Lung (tissue), 12 donors: ENCODE measurements around the gene MUC20. TPM values are rescaled to one million over a fixed set of nuclear protein-coding genes. Genes with fewer than 3 reads are reported as not detected.

Experiments used
- ATAC-seq: fragments of 200-7000 bp; cut with Tn5 transposase; one replicate; pipeline ENCODE4 v1.9.1; 2020; ENCODE audit warnings: moderate number of reproducible peaks; ENCODE audit not compliant: insufficient read depth, low FRiP score
- DNase-seq, 3 donors: peaks; one replicate each; pipeline ENCODE4 v3.0.0-alpha.2; 2013 to 2017
- H3K27ac ChIP-seq, 2 donors: one replicate each; pipeline ENCODE4 v1.5.1; 2013; ENCODE audit warnings: mild to moderate bottlenecking in 2 of 2, moderate library complexity in 2 of 2, control low read depth in 1 of 2, inconsistent platforms in 1 of 2, low read depth in 1 of 2, low read length in 1 of 2
- H3K27me3 ChIP-seq, 3 donors: one replicate each; pipeline ENCODE4 v1.5.1; 2013; ENCODE audit warnings: low read length in 2 of 3; ENCODE audit not compliant: control insufficient read depth in 3 of 3, insufficient read depth in 3 of 3
- H3K36me3 ChIP-seq, 4 donors: one replicate each; pipeline ENCODE4 v1.5.1; 2013; ENCODE audit warnings: low read length in 4 of 4, mild to moderate bottlenecking in 1 of 4, moderate library complexity in 1 of 4; ENCODE audit not compliant: control insufficient read depth in 4 of 4, insufficient read depth in 4 of 4
- H3K4me1 ChIP-seq, 5 donors: one replicate each; pipeline ENCODE4 v1.5.1; 2013; ENCODE audit warnings: low read length in 5 of 5, mild to moderate bottlenecking in 2 of 5, moderate library complexity in 1 of 5; ENCODE audit not compliant: control insufficient read depth in 5 of 5, insufficient read depth in 5 of 5
- H3K4me3 ChIP-seq: one replicate; pipeline ENCODE4 v1.5.1; 2013; ENCODE audit warnings: mild to moderate bottlenecking, control low read depth, moderate library complexity
- H3K9ac ChIP-seq, 2 donors: one replicate each; pipeline ENCODE4 v1.5.1; 2013; ENCODE audit warnings: low read length in 2 of 2, control low read depth in 1 of 2; ENCODE audit not compliant: insufficient read depth in 1 of 2
- H3K9me3 ChIP-seq, 4 donors: one replicate each; pipeline ENCODE4 v1.5.1; 2013; ENCODE audit warnings: low read length in 3 of 4, mild to moderate bottlenecking in 1 of 4, moderate library complexity in 1 of 4; ENCODE audit not compliant: control insufficient read depth in 4 of 4, insufficient read depth in 3 of 4
- WGBS, 2 donors: extraction: QIAGEN DNeasy Blood & Tissue Kit; methylation state at CpG; one replicate each; pipeline ENCODE4 v1.1.7; 2013; 5-methylcytosine and 5-hydroxymethylcytosine counted together
- polyA plus RNA-seq, 2 donors: library from polyadenylated mRNA; stranded (reverse); fragments of 200-250 nt; gene quantifications; one replicate each; pipeline ENCODE4 v1.2.1, GENCODE V29; 2013
- total RNA-seq, 2 donors: library from RNA; depleted of rRNA in 1 of 2; stranded (reverse); fragments of >200 nt in 1 of 2; gene quantifications; one replicate each; pipeline ENCODE4 v1.2.1, GENCODE V29; 2014 to 2021
- TF ChIP-seq, protein P1 (sequence below): IDR thresholded peaks from 2 replicates; pipeline ENCODE4 v1.5.1; 2012; ENCODE audit warnings: mild to moderate bottlenecking; ENCODE audit errors: control extremely low read depth, extremely low read depth
- donor health status: control.
- donor health status: control.
- donor health status: Bipolar disorder and iron deficiency.
- donor health status: healthy.
- donor health status: DM: yes; HTN: yes; CAD: no.

MUC20 gene
- total and polyA plus RNA-seq, 4 donors, result 11.0 to 23.9 (median 18.2) TPM

- WGBS, 2 donors, result 95% methylated on average over 2 of the region's 2 CpGs
- no peak overlapping the region for H3K4me3 ChIP-seq
- H3K9me3 ChIP-seq, result no peaks in the 10 kb centered on the region
- H3K27ac ChIP-seq, result no peak overlapping the region
- H3K4me1 ChIP-seq, result no peaks in the 10 kb centered on the region
- no peak overlapping the region for H3K9ac ChIP-seq
- TF ChIP-seq, protein P1, sequence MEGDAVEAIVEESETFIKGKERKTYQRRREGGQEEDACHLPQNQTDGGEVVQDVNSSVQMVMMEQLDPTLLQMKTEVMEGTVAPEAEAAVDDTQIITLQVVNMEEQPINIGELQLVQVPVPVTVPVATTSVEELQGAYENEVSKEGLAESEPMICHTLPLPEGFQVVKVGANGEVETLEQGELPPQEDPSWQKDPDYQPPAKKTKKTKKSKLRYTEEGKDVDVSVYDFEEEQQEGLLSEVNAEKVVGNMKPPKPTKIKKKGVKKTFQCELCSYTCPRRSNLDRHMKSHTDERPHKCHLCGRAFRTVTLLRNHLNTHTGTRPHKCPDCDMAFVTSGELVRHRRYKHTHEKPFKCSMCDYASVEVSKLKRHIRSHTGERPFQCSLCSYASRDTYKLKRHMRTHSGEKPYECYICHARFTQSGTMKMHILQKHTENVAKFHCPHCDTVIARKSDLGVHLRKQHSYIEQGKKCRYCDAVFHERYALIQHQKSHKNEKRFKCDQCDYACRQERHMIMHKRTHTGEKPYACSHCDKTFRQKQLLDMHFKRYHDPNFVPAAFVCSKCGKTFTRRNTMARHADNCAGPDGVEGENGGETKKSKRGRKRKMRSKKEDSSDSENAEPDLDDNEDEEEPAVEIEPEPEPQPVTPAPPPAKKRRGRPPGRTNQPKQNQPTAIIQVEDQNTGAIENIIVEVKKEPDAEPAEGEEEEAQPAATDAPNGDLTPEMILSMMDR, result no peak
- peaks cover 0 to 12% (median 4%) of the 10 kb centered on the region in 4 donors for H3K36me3 ChIP-seq
- no peak for DNase-seq
- ATAC-seq, result no peak
- no peaks in the 10 kb centered on the region for H3K27me3 ChIP-seq
These were observed 21.4 kb upstream of the MUC20 start for GRCh38 chr3:195699388-195699771.

DNA sequence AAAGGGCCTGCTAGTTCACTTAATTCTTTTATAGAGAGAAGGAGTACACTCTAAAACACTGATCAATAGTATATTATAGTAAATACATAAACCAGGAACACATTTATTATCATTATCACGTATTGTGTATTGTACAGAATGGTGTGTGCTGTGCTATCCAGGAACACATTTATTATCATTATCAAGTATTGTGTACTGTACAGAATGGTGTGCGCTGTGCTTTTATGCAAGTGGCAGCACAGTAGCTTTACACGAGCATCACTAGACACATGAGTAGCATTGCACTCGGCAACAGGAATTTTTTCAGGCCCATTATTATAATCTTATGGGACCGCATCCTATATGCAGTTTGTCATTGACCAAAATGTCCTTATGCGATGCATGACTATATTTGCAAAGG lies 20.9 kb upstream of the MUC20 start:
- ATAC-seq, result no peak
- no peaks in the 10 kb centered on the region for H3K4me1 ChIP-seq

GRCh38 chr3:195700319-195700718 lies 20.5 kb upstream of the MUC20 start:
- no peaks in the 10 kb centered on the region for H3K27me3 ChIP-seq
- 92 to 93% methylated on average over 5 of the region's 5 CpGs for WGBS, 2 donors
- H3K4me1 ChIP-seq, result no peaks in the 10 kb centered on the region
- no peak overlapping the region for H3K27ac ChIP-seq
- TF ChIP-seq, protein P1, result no peak
- ATAC-seq (no peak), DNase-seq (no peak)
- no peak overlapping the region for H3K9ac ChIP-seq
- H3K36me3 ChIP-seq, result peaks cover 0 to 8% (median 4%) of the 10 kb centered on the region in 4 donors
- H3K9me3 ChIP-seq, result no peaks in the 10 kb centered on the region
- no peak overlapping the region for H3K4me3 ChIP-seq

More for the DNA sequence above, 20.9 kb upstream of the MUC20 start:
- H3K9ac ChIP-seq, result no peak overlapping the region
- H3K27ac ChIP-seq, result no peak overlapping the region
- H3K9me3 ChIP-seq, result no peaks in the 10 kb centered on the region
- TF ChIP-seq, protein P1, result no peak
- no peak for DNase-seq
- peaks cover 0 to 9% (median 4%) of the 10 kb centered on the region in 4 donors for H3K36me3 ChIP-seq
- no peaks in the 10 kb centered on the region for H3K27me3 ChIP-seq
- WGBS, 2 donors, result 70 to 81% methylated on average over 6 of the region's 6 CpGs
- H3K4me3 ChIP-seq, result no peak overlapping the region
